Left lung (tissue), 10 donors: ENCODE results near the gene BANP. TPM values are rescaled to one million over a fixed set of nuclear protein-coding genes. Genes with fewer than 3 reads are reported as not detected.
A peak's percentile ranks its signal among the peaks of the same experiment; 100 is the strongest.

Experiments used
- ATAC-seq: fragments of 200-7000 bp; cut with Tn5 transposase; one replicate; pipeline ENCODE4 v1.9.1; 2020; ENCODE audit warnings: moderate library complexity
- DNase-seq, 4 donors: peaks; one replicate each; pipeline ENCODE4 v3.0.0-alpha.2; 2013 to 2020
- H3K27ac ChIP-seq, 2 donors: fragments of 200-600 bp; sonication (generic) in 1 of 2; one replicate each; pipeline versions ENCODE4 v1.5.0 to v1.8.0; 2020 to 2021
- H3K27me3 ChIP-seq, 2 donors: fragments of 200-600 bp; sonication (generic) in 1 of 2; one replicate each; pipeline versions ENCODE4 v1.5.0 to v1.8.0; 2020 to 2021
- H3K36me3 ChIP-seq, 2 donors: fragments of 200-600 bp; sonication (generic) in 1 of 2; one replicate each; pipeline versions ENCODE4 v1.5.0 to v1.8.0; 2020 to 2021
- H3K4me1 ChIP-seq, 2 donors: fragments of 200-600 bp; one replicate each; pipeline ENCODE4 v1.8.0; 2021
- H3K4me3 ChIP-seq, 2 donors: fragments of 200-600 bp; sonication (generic) in 1 of 2; one replicate each; pipeline versions ENCODE4 v1.5.0 to v1.8.0; 2020 to 2021; ENCODE audit warnings: mild to moderate bottlenecking in 1 of 2
- H3K9me3 ChIP-seq, 2 donors: fragments of 200-600 bp; sonication (generic) in 1 of 2; one replicate each; pipeline versions ENCODE4 v1.5.0 to v1.8.0; 2020 to 2021
- intact Hi-C, 2 donors: fragments of 100-400 bp; cut with DNase I; formaldehyde crosslinking; loops; one replicate each; pipeline versions ENCODE4 v1.11.2 to v1.14.2; 2022
- polyA plus RNA-seq, 6 donors: library from polyadenylated mRNA; unstranded; fragments of 120-200 nt; gene quantifications; one replicate each; pipeline ENCODE4 v1.2.1, GENCODE V29; 2013; ENCODE audit not compliant: insufficient read length in 6 of 6
- total RNA-seq, 2 donors: library from RNA; stranded (reverse); fragmentation: NEBNext Ultra II Directional; extraction: Animal tissue kit (Norgen Biotek cat#: 25700); gene quantifications; one replicate each; pipeline ENCODE4 v1.2.1, GENCODE V29; 2021
- TF ChIP-seq, protein P1 (sequence below), 2 donors: fragments of 200-600 bp; sonication (generic) in 1 of 2; IDR thresholded peaks; one replicate each; pipeline versions ENCODE4 v1.5.0 to v1.8.0; 2021; ENCODE audit warnings: antibody characterized with exemption in 2 of 2
- donor health status: DM: no; HTN: yes; CAD: no.
- donor health status: DM: no; HTN: no; CAD: no.

Gene BANP
- total and polyA plus RNA-seq, 8 donors, result 19.3 to 35.9 (median 23.8) TPM

DNA sequence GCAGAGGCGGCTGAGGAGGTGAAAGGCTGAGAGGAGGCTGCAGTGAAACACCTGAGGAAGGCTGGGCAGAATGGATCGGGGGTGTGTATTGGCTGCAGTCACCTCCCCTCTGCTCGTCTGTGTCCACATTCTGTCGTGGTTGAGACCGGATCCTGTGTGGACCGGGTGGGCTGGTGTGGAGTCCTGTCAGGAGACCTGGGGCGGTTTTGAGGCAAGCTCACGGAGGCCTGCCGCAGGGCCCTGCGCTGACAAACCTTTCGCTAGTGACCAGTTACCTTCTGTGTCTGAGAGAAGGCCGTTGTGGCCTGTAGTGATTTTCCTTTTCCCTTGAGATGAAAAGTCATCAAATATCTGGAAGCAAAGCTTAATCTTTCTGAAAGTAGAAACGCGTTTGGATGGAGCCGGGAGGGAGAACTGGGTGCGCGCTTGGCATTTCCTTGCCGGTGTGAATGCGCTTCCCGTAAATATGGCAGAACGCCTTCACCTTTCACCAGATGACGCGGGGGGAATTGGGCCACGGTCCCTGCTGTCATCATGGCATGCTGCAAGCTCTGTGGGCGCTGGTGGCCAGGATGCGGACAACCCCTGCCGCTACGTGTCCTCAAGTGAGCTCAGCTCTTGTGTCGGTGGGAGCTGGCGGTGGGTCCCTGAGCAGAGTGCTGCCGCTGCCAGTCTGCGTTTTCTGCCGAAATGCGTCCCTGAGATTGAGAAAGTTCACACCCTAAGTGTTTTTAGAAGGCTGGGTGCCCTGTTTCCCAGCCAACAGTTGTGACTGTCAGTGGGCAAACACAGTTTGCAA lies 6.3 kb downstream of the BANP start:
- intact Hi-C loops, result no loop called here
- no peaks in the 10 kb centered on the region for H3K27me3 ChIP-seq
- peaks cover 18 to 66% of the 10 kb centered on the region in 2 donors for H3K4me1 ChIP-seq
- no peak for ATAC-seq
- no peak for DNase-seq
- peaks cover 0 to 9% of the 10 kb centered on the region in 2 donors for H3K36me3 ChIP-seq
- no peaks in the 10 kb centered on the region for H3K9me3 ChIP-seq
- no peak overlapping the region for H3K4me3 ChIP-seq
- TF ChIP-seq, protein P1, sequence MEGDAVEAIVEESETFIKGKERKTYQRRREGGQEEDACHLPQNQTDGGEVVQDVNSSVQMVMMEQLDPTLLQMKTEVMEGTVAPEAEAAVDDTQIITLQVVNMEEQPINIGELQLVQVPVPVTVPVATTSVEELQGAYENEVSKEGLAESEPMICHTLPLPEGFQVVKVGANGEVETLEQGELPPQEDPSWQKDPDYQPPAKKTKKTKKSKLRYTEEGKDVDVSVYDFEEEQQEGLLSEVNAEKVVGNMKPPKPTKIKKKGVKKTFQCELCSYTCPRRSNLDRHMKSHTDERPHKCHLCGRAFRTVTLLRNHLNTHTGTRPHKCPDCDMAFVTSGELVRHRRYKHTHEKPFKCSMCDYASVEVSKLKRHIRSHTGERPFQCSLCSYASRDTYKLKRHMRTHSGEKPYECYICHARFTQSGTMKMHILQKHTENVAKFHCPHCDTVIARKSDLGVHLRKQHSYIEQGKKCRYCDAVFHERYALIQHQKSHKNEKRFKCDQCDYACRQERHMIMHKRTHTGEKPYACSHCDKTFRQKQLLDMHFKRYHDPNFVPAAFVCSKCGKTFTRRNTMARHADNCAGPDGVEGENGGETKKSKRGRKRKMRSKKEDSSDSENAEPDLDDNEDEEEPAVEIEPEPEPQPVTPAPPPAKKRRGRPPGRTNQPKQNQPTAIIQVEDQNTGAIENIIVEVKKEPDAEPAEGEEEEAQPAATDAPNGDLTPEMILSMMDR (IDR thresholded peaks at IDR 0.05), result no peak
- H3K27ac ChIP-seq, result peak overlapping the region in 1 of 2 donors; percentile 95

DNA sequence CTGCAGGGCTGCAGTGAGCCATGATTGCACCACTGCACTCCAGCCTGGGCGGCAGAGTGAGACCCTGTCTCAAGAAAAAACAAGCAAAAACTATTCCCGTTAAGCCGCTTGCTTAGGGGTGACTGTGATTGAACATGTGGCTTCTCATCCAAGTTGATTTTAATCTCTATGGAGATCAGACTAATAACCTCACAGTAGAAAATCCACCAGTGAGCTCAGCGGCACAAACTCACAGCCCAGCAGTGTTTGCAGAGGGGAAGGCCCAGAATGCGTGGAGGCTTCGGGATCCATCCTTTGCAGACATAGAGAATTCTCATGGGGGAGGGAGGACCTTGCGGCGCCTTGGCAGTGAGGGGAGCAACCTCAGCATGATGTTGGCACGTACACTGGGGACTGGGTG lies 7.4 kb downstream of the BANP start:
- TF ChIP-seq, protein P1 (IDR thresholded peaks at IDR 0.05), result no peak
- intact Hi-C loops, result no loop called here
- Histone ChIP-seq H3K4me3 (no peak overlapping the region), H3K36me3 (peaks cover 0 to 9% of the 10 kb centered on the region in 2 donors), H3K27ac (no peak overlapping the region), H3K4me1 (peaks cover 14 to 66% of the 10 kb centered on the region in 2 donors), H3K9me3 (no peaks in the 10 kb centered on the region), H3K27me3 (no peaks in the 10 kb centered on the region)
- DNase-seq, result no peak
- ATAC-seq, result no peak

- ATAC-seq (no peak), DNase-seq (no peak)
- H3K4me1 ChIP-seq, result peaks cover 14 to 64% of the 10 kb centered on the region in 2 donors
- no peaks in the 10 kb centered on the region for H3K27me3 ChIP-seq
- H3K9me3 ChIP-seq, result no peaks in the 10 kb centered on the region
- H3K27ac ChIP-seq, result no peak overlapping the region
- no peak overlapping the region for H3K4me3 ChIP-seq
- TF ChIP-seq, protein P1 (IDR thresholded peaks at IDR 0.05), result no peak
- intact Hi-C loops, result no loop called here
- H3K36me3 ChIP-seq, result peaks cover 0 to 9% of the 10 kb centered on the region in 2 donors
Measured at GRCh38 chr16:87959391-87959990, 8.3 kb downstream of the BANP start.

- ATAC-seq (no peak), DNase-seq (no peak)
- Histone ChIP-seq H3K27ac (no peak overlapping the region), H3K4me3 (no peak overlapping the region), H3K9me3 (no peaks in the 10 kb centered on the region), H3K27me3 (no peaks in the 10 kb centered on the region), H3K36me3 (peaks cover 0 to 9% of the 10 kb centered on the region in 2 donors), H3K4me1 (peaks cover 10 to 61% of the 10 kb centered on the region in 2 donors)
- TF ChIP-seq, protein P1 (IDR thresholded peaks at IDR 0.05), result no peak
- intact Hi-C loops, result no loop called here
Measured at GRCh38 chr16:87960296-87960695, 9.1 kb downstream of the BANP start.

- peak in 2 of 4 donors; percentile 49 to 63 for DNase-seq
- ATAC-seq, result no peak
- peaks cover 5 to 60% of the 10 kb centered on the region in 2 donors for H3K4me1 ChIP-seq
- peaks cover 0 to 9% of the 10 kb centered on the region in 2 donors for H3K36me3 ChIP-seq
- no peaks in the 10 kb centered on the region for H3K27me3 ChIP-seq
- no peaks in the 10 kb centered on the region for H3K9me3 ChIP-seq
- TF ChIP-seq, protein P1 (IDR thresholded peaks at IDR 0.05), result no peak
- H3K4me3 ChIP-seq, result no peak overlapping the region
- H3K27ac ChIP-seq, result no peak overlapping the region
- intact Hi-C loops, result no loop called here
Measured at GRCh38 chr16:87960852-87961251, 9.6 kb downstream of the BANP start.
